Endothelial cell of umbilical vein (primary cell): ENCODE data around the gene OSBPL5. TPM values are rescaled to one million over a fixed set of nuclear protein-coding genes. Genes with fewer than 3 reads are reported as not detected.

ENCODE experiments used
- BruUV-seq: library from RNA; stranded (reverse); fragments of 400-500 nt; replicated peaks from 2 replicates; lab custom pipeline; 2021; lab: Mats Ljungman, UMichigan
- CTCF ChIA-PET: fragments of 300-600, 350-600 bp; sonication (Branson Sonifier 250); formaldehyde crosslinking; loops from one replicate; lab custom pipeline; 2021; ENCODE audit warnings: antibody characterized with exemption, inconsistent platforms; lab: Charles Lee
- POLR2A ChIA-PET: fragments of 300-600, 350-600 bp; sonication (Branson Sonifier 250); formaldehyde crosslinking; loops from one replicate; lab custom pipeline; 2021; ENCODE audit warnings: antibody characterized with exemption, inconsistent platforms; lab: Charles Lee
- DNase-seq: peaks from one replicate; pipeline ENCODE4 v3.0.0-alpha.2; 2011; ENCODE audit warnings: low read depth, low spot score
- FAIRE-seq: peaks from 2 replicates; lab custom pipeline; 2011; peaks lifted over from hg19 to GRCh38; lab: Jason Lieb, UNC
- H2AFZ ChIP-seq: 2 replicates; pipeline ENCODE4 v1.6.0; 2012; ENCODE audit warnings: low read depth, low read length, control low read depth, inconsistent platforms
- H3K27ac ChIP-seq: 2 replicates; pipeline ENCODE4 v1.5.1; 2011; ENCODE audit warnings: low read depth, mild to moderate bottlenecking, control low read depth, low read length, moderate library complexity; ENCODE audit not compliant: insufficient read depth
- H3K27me3 ChIP-seq, 2 experiments: 2 replicates each; pipeline versions ENCODE4 v1.6.0 to v1.6.1; 2011; ENCODE audit warnings: low read length in 2 of 2, mixed read lengths in 1 of 2; ENCODE audit not compliant: control insufficient read depth in 2 of 2, insufficient read depth in 2 of 2
- H3K36me3 ChIP-seq, 2 experiments: 2 replicates in 1 of 2; 3 replicates in 1 of 2; pipeline ENCODE4 v1.5.1; 2011; ENCODE audit warnings: low read length in 2 of 2, mild to moderate bottlenecking in 1 of 2, moderate library complexity in 1 of 2; ENCODE audit not compliant: control insufficient read depth in 2 of 2, insufficient read depth in 2 of 2; ENCODE audit errors: extremely low read depth in 1 of 2
- H3K4me1 ChIP-seq: 3 replicates; pipeline ENCODE4 v1.5.1; 2011; ENCODE audit warnings: mild to moderate bottlenecking, low read length; ENCODE audit not compliant: control insufficient read depth, insufficient read depth; ENCODE audit errors: extremely low read depth
- H3K4me2 ChIP-seq: 2 replicates; pipeline ENCODE4 v1.6.1; 2011; ENCODE audit warnings: low read length, control low read depth, mixed read lengths; ENCODE audit not compliant: insufficient read depth
- H3K4me3 ChIP-seq, 3 experiments: fragments of 200-600 bp in 1 of 3; sonication (generic), shearing (Covaris generic) in 1 of 3; replicated peaks in 1 of 3; 2 replicates each; pipeline ENCODE4 v1.5.1; 2011 to 2016; ENCODE audit warnings: control low read depth in 3 of 3, low read length in 3 of 3, mild to moderate bottlenecking in 2 of 3, inconsistent platforms in 1 of 3, low read depth in 1 of 3, moderate library complexity in 1 of 3; ENCODE audit not compliant: insufficient read depth in 1 of 3
- H3K79me2 ChIP-seq: 2 replicates; pipeline ENCODE4 v1.6.0; 2012; ENCODE audit warnings: low read length, inconsistent platforms; ENCODE audit not compliant: control insufficient read depth, insufficient read depth
- H3K9ac ChIP-seq: replicated peaks from 2 replicates; pipeline ENCODE3; 2011; ENCODE audit warnings: low read length, control low read depth; ENCODE audit not compliant: insufficient read depth; ENCODE audit errors: extremely low read depth
- H3K9me1 ChIP-seq: replicated peaks from 3 replicates; pipeline ENCODE4 v1.6.0; 2011; ENCODE audit warnings: mild to moderate bottlenecking, low read length; ENCODE audit not compliant: control insufficient read depth, insufficient read depth; ENCODE audit errors: extremely low read depth
- H3K9me3 ChIP-seq: replicated peaks from 2 replicates; pipeline ENCODE4 v1.5.1; 2012; ENCODE audit warnings: low read length, inconsistent platforms; ENCODE audit not compliant: control insufficient read depth, insufficient read depth
- H4K20me1 ChIP-seq: replicated peaks from 2 replicates; pipeline ENCODE3; 2011; ENCODE audit warnings: mild to moderate bottlenecking, low read length; ENCODE audit not compliant: control insufficient read depth, insufficient read depth; ENCODE audit errors: extremely low read depth
- CTCF ChIP-seq, 2 donors: IDR thresholded peaks; 1 replicate in 1 of 2; 2 replicates in 1 of 2; pipeline ENCODE4 v1.5.1; 2011; ENCODE audit warnings: low read length in 2 of 2, mild to moderate bottlenecking in 2 of 2, moderate library complexity in 2 of 2, control low read depth in 1 of 2, inconsistent platforms in 1 of 2, low read depth in 1 of 2; ENCODE audit not compliant: insufficient read depth in 1 of 2; ENCODE audit errors: extremely low read depth in 1 of 2
- FOS ChIP-seq: IDR thresholded peaks from 2 replicates; pipeline ENCODE4 v1.6.1; 2011; ENCODE audit warnings: mild to moderate bottlenecking, low read length, moderate library complexity, borderline replicate concordance; ENCODE audit not compliant: insufficient read depth
- GATA2 ChIP-seq: IDR thresholded peaks from 2 replicates; pipeline ENCODE4 v1.7.0; 2011; ENCODE audit warnings: low read depth, mild to moderate bottlenecking, moderate library complexity, mixed read lengths, low read length; ENCODE audit not compliant: insufficient read length, insufficient read depth
- JUN ChIP-seq: IDR thresholded peaks from 2 replicates; pipeline ENCODE4 v1.6.1; 2011; ENCODE audit warnings: borderline replicate concordance, low read depth; ENCODE audit not compliant: insufficient read length, insufficient read depth
- MYC ChIP-seq: IDR thresholded peaks from one replicate; pipeline ENCODE4 v1.6.1; 2011; ENCODE audit warnings: mild to moderate bottlenecking, low read depth, low read length
- POLR2A ChIP-seq: IDR thresholded peaks from 2 replicates; pipeline ENCODE4 v1.6.1; 2012; ENCODE audit warnings: low read depth, mild to moderate bottlenecking, control low read depth, low read length
- POLR2AphosphoS5 ChIP-seq: IDR thresholded peaks from 2 replicates; pipeline ENCODE4 v1.6.1; 2012; ENCODE audit warnings: low read depth, mild to moderate bottlenecking, control low read depth, low read length, moderate library complexity; ENCODE audit not compliant: insufficient read depth
- dilution Hi-C: fragments of 300-500 bp; cut with MboI; formaldehyde crosslinking; loops from one replicate; pipeline ENCODE4 v1.15.0; 2019; ENCODE audit warnings: low sequenced_read_pairs; ENCODE audit not compliant: extremely low pct_ligation_motif_present
- intact Hi-C: fragments of 100-400 bp; cut with micrococcal nuclease; formaldehyde crosslinking; loops from one replicate; pipeline ENCODE4 v1.10.0; 2022
- polyA plus RNA-seq, 4 experiments: library from polyadenylated mRNA; depleted of rRNA in 3 of 4; stranded (reverse) in 3 of 4; unstranded in 1 of 4; fragments of >200 nt; gene quantifications; 2 replicates each; pipeline versions ENCODE4 v1.2.1 to v1.2.3, GENCODE V29; 2011 to 2012; ENCODE audit warnings: missing spikeins in 1 of 4
- total RNA-seq: library from RNA; stranded (reverse); gene quantifications from 2 replicates; pipeline ENCODE4 v1.2.3, GENCODE V29; 2021
- TF ChIP-seq, protein P1 (sequence below): IDR thresholded peaks from 2 replicates; pipeline ENCODE4 v1.6.1; 2011; ENCODE audit not compliant: insufficient read depth, insufficient read length

OSBPL5 gene
- total and polyA plus RNA-seq, 2 donors (not counting 3 experiments of a cell fraction or from before 2014, with no cell fraction given) = 8.7 to 37.7 TPM

- intact Hi-C loops = no loop called here
- Histone ChIP-seq H4K20me1 (no peaks in the 10 kb centered on the region), H3K36me3 (no peaks in the 10 kb centered on the region), H3K9me3 (no peaks in the 10 kb centered on the region), H3K27ac (no peak overlapping the region), H3K27me3 (peaks cover 2 to 13% of the 10 kb centered on the region in 2 experiments), H3K79me2 (no peaks in the 10 kb centered on the region), H3K4me1 (no peaks in the 10 kb centered on the region), H3K4me2 (no peak overlapping the region), H3K4me3 (no peak overlapping the region), H2AFZ (no peak overlapping the region), H3K9ac (no peak overlapping the region), H3K9me1 (no peaks in the 10 kb centered on the region)
- TF ChIP-seq POLR2A (no peak), GATA2 (no peak), JUN (no peak), FOS (no peak), CTCF (IDR thresholded peaks at IDR 0.05; ENCODE audit: extremely low read depth in 1 of 2, insufficient read depth in 1 of 2, low read depth in 1 of 2, low read length in 2 of 2) (no peak), MYC (no peak), POLR2AphosphoS5 (no peak)
- TF ChIP-seq, protein P1, sequence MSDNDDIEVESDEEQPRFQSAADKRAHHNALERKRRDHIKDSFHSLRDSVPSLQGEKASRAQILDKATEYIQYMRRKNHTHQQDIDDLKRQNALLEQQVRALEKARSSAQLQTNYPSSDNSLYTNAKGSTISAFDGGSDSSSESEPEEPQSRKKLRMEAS = no peak
- dilution Hi-C loops = no loop called here
- BruUV-seq = no TSS peak
- CTCF ChIA-PET = interaction anchor here (1.1 to 1.7 kb wide), 2 partner anchors 18 to 175 kb away, joined by 4 to 6 read pairs; no protein-coding TSS in a partner anchor
- FAIRE-seq (no peak), DNase-seq (no peak)
- POLR2A ChIA-PET = no interaction called here
These were observed 48.7 kb upstream of the OSBPL5 start for GRCh38 chr11:3213659-3214419.
